D721Med (cell line): Measurements from ENCODE around the gene TCTN1.

ENCODE experiments used
- DNase-seq: peaks from one replicate; pipeline ENCODE4 v3.0.0; 2011; ENCODE audit warnings: low spot score; ENCODE audit not compliant: insufficient read length
- FAIRE-seq: peaks from 2 replicates; lab custom pipeline; 2011; peaks lifted over from hg19 to GRCh38; lab: Jason Lieb, UNC
- CTCF ChIP-seq: IDR thresholded peaks from 2 replicates; pipeline ENCODE4 v1.5.1; 2012; ENCODE audit warnings: mild to moderate bottlenecking, control low read depth; ENCODE audit not compliant: insufficient read depth; ENCODE audit errors: missing control alignments

The TCTN1 gene

GRCh38 chr12:110693731-110694130, 79.8 kb downstream of the TCTN1 start:
- DNase-seq (no peak), FAIRE-seq (no peak)
- TF ChIP-seq CTCF: no peak

- no peak for TF ChIP-seq CTCF
- FAIRE-seq (no peak), DNase-seq (no peak)
These were observed 80.5 kb downstream of the TCTN1 start for GRCh38 chr12:110694330-110694901.

- FAIRE-seq (no peak), DNase-seq (no peak)
- no peak for TF ChIP-seq CTCF
These were observed 82.4 kb downstream of the TCTN1 start for GRCh38 chr12:110696283-110696682.

GRCh38 chr12:110697236-110697635, 83.3 kb downstream of the TCTN1 start:
- TF ChIP-seq CTCF: no peak
- DNase-seq (no peak), FAIRE-seq (no peak)

GRCh38 chr12:110698171-110698902, 84.4 kb downstream of the TCTN1 start:
- peak; percentile 55 for TF ChIP-seq CTCF
- DNase-seq (no peak), FAIRE-seq (no peak)
